Stomach (tissue), 9 donors: ENCODE results near the gene PLOD2. TPM values are rescaled to one million over a fixed set of nuclear protein-coding genes. Genes with fewer than 3 reads are reported as not detected.

Experiments
- DNase-seq, 2 donors: peaks; one replicate each; pipeline versions ENCODE4 v3.0.0 to v3.0.0-alpha.2; 2013 to 2019
- H3K27ac ChIP-seq, 5 donors: fragments of 200-600 bp in 4 of 5; sonication (generic) in 4 of 5; one replicate each; pipeline ENCODE4 v1.5.1; 2013 to 2019; ENCODE audit warnings: mild to moderate bottlenecking in 1 of 5, moderate library complexity in 1 of 5
- H3K27me3 ChIP-seq, 3 donors: fragments of 200-600 bp; sonication (generic); one replicate each; pipeline ENCODE4 v1.5.1; 2017 to 2019; ENCODE audit warnings: mixed run types in 1 of 3
- H3K36me3 ChIP-seq, 4 donors: fragments of 200-600 bp; sonication (generic); 1 replicate in 3 of 4; 2 replicates in 1 of 4; pipeline ENCODE4 v1.5.1; 2016 to 2019
- H3K4me1 ChIP-seq, 4 donors: fragments of 200-600 bp; sonication (generic); one replicate each; pipeline ENCODE4 v1.5.1; 2016 to 2019
- H3K4me3 ChIP-seq, 4 donors: fragments of 200-600 bp; sonication (generic) in 3 of 4; one replicate each; pipeline ENCODE4 v1.5.1; 2016 to 2019; ENCODE audit warnings: mild to moderate bottlenecking in 1 of 4
- H3K9me3 ChIP-seq, 4 donors: fragments of 200-600 bp; sonication (generic); one replicate each; pipeline ENCODE4 v1.5.1; 2016 to 2019
- CTCF ChIP-seq, 7 experiments: fragments of 450-650 bp in 4 of 7; fragments of 200-600 bp in 3 of 7; sonication (generic) in 3 of 7; IDR thresholded peaks; one replicate each; pipeline ENCODE4 v1.5.1; 2016 to 2019; ENCODE audit warnings: antibody characterized with exemption in 7 of 7, control low read depth in 2 of 7, mild to moderate bottlenecking in 1 of 7
- EP300 ChIP-seq: sonication (generic); formaldehyde crosslinking; IDR thresholded peaks from one replicate; pipeline ENCODE4 v1.6.1; 2017; ENCODE audit warnings: antibody characterized with exemption
- POLR2A ChIP-seq, 4 donors: fragments of 450-650 bp; IDR thresholded peaks; one replicate each; pipeline ENCODE4 v1.6.1; 2016; ENCODE audit warnings: antibody characterized with exemption in 4 of 4, control low read depth in 2 of 4, mild to moderate bottlenecking in 1 of 4, moderate library complexity in 1 of 4
- POLR2AphosphoS5 ChIP-seq, 3 donors: sonication (generic); formaldehyde crosslinking; IDR thresholded peaks; one replicate each; pipeline ENCODE4 v1.6.1; 2016; ENCODE audit warnings: antibody characterized with exemption in 3 of 3
- WGBS, 5 donors: extraction: QIAGEN DNeasy Blood & Tissue Kit in 3 of 5; methylation state at CpG; one replicate each; pipeline versions ENCODE4 v1.1.5 to v1.1.7; 2013 to 2018; 5-methylcytosine and 5-hydroxymethylcytosine counted together
- intact Hi-C: fragments of 100-400 bp; cut with DNase I; formaldehyde crosslinking; loops from one replicate; pipeline ENCODE4 v1.15.1; 2023; ENCODE audit warnings: low total_unique reads
- polyA plus RNA-seq, 3 donors: library from polyadenylated mRNA; stranded (reverse); fragments of 200-250 nt; gene quantifications; one replicate each; pipeline ENCODE4 v1.2.3, GENCODE V29; 2013
- total RNA-seq, 5 donors: library from RNA; depleted of rRNA; stranded (reverse); fragments of >200 nt; gene quantifications; one replicate each; pipeline versions ENCODE4 v1.1.0 to v1.2.3, GENCODE V29; 2014 to 2016
- donor health status: healthy with polysubstance abuse.
- donor health status: Bipolar disorder and iron deficiency.
- donor health status: healthy.

Gene PLOD2
- total and polyA plus RNA-seq, 8 donors = 18.1 to 99.5 (median 43.0) TPM

GRCh38 chr3:146040630-146041029, 120.4 kb downstream of the PLOD2 start:
- intact Hi-C loops = no loop called here
- TF ChIP-seq POLR2AphosphoS5 (IDR thresholded peaks at IDR 0.05) = no peak
- TF ChIP-seq CTCF (IDR thresholded peaks at IDR 0.05) = no peak
- no peak for TF ChIP-seq POLR2A (IDR thresholded peaks at IDR 0.05)
- no peak for TF ChIP-seq EP300
- Histone ChIP-seq H3K4me1 (no peaks in the 10 kb centered on the region), H3K27ac (no peak overlapping the region), H3K36me3 (no peaks in the 10 kb centered on the region), H3K27me3 (no peaks in the 10 kb centered on the region), H3K4me3 (no peak overlapping the region), H3K9me3 (no peaks in the 10 kb centered on the region)
- no peak for DNase-seq

- H3K36me3 ChIP-seq = no peaks in the 10 kb centered on the region
- no peaks in the 10 kb centered on the region for H3K27me3 ChIP-seq
- no peaks in the 10 kb centered on the region for H3K9me3 ChIP-seq
- no peak overlapping the region for H3K4me3 ChIP-seq
- intact Hi-C loops = no loop called here
- TF ChIP-seq POLR2A (IDR thresholded peaks at IDR 0.05) (no peak), CTCF (IDR thresholded peaks at IDR 0.05) (no peak), POLR2AphosphoS5 (IDR thresholded peaks at IDR 0.05) (no peak), EP300 (no peak)
- no peak overlapping the region for H3K27ac ChIP-seq
- H3K4me1 ChIP-seq = no peaks in the 10 kb centered on the region
- no peak for DNase-seq
- WGBS, 5 donors = 80 to 91% (median 86%) methylated on average over 5 of the region's 5 CpGs
These were observed 123.3 kb downstream of the PLOD2 start for GRCh38 chr3:146037697-146038096.

- DNase-seq = no peak
- no peak for TF ChIP-seq CTCF (IDR thresholded peaks at IDR 0.05)
These were observed 124.7 kb downstream of the PLOD2 start for GRCh38 chr3:146036281-146036680.

GRCh38 chr3:146035366-146035765, 125.6 kb downstream of the PLOD2 start:
- intact Hi-C loops = no loop called here
- Histone ChIP-seq H3K27ac (no peak overlapping the region), H3K9me3 (no peaks in the 10 kb centered on the region), H3K4me1 (no peaks in the 10 kb centered on the region), H3K36me3 (no peaks in the 10 kb centered on the region), H3K4me3 (no peak overlapping the region), H3K27me3 (no peaks in the 10 kb centered on the region)
- DNase-seq = no peak
- 86 to 94% (median 92%) methylated on average over 5 of the region's 5 CpGs for WGBS, 5 donors
- TF ChIP-seq CTCF (IDR thresholded peaks at IDR 0.05) (no peak), POLR2AphosphoS5 (IDR thresholded peaks at IDR 0.05) (no peak), EP300 (no peak), POLR2A (IDR thresholded peaks at IDR 0.05) (no peak)

More at GRCh38 chr3:146036281-146036680, 124.7 kb downstream of the PLOD2 start:
- Histone ChIP-seq H3K4me3 (no peak overlapping the region), H3K36me3 (no peaks in the 10 kb centered on the region), H3K9me3 (no peaks in the 10 kb centered on the region), H3K4me1 (no peaks in the 10 kb centered on the region), H3K27ac (no peak overlapping the region), H3K27me3 (no peaks in the 10 kb centered on the region)
- 83 to 97% (median 94%) methylated on average over 1 of the region's 1 CpG for WGBS, 5 donors
- intact Hi-C loops = no loop called here

GRCh38 chr3:146033950-146034349, 127.0 kb downstream of the PLOD2 start:
- TF ChIP-seq EP300 = no peak
- TF ChIP-seq CTCF (IDR thresholded peaks at IDR 0.05) = no peak
- no peak for TF ChIP-seq POLR2AphosphoS5 (IDR thresholded peaks at IDR 0.05)
- no peak for TF ChIP-seq POLR2A (IDR thresholded peaks at IDR 0.05)
- Histone ChIP-seq H3K36me3 (no peaks in the 10 kb centered on the region), H3K9me3 (peaks cover 0 to 4% (median 0%) of the 10 kb centered on the region in 4 donors), H3K27ac (no peak overlapping the region), H3K4me1 (no peaks in the 10 kb centered on the region), H3K4me3 (no peak overlapping the region), H3K27me3 (no peaks in the 10 kb centered on the region)
- intact Hi-C loops = no loop called here
- DNase-seq = no peak
